HG02852 (cell line): ENCODE data around the gene LPAR6.
"Not testable (repeated sequence)": the region's sequence is repeated elsewhere in the genome, so short reads cannot be mapped to it uniquely, and the experiment has no call there.

ENCODE experiments used
- ATAC-seq: cut with Tn5 transposase; IDR thresholded peaks from one replicate; pipeline ENCODE4 v1.9.1; 2021; ENCODE audit warnings: mild to moderate bottlenecking, moderate library complexity; ENCODE audit not compliant: unreplicated experiment

LPAR6 gene, protein sequence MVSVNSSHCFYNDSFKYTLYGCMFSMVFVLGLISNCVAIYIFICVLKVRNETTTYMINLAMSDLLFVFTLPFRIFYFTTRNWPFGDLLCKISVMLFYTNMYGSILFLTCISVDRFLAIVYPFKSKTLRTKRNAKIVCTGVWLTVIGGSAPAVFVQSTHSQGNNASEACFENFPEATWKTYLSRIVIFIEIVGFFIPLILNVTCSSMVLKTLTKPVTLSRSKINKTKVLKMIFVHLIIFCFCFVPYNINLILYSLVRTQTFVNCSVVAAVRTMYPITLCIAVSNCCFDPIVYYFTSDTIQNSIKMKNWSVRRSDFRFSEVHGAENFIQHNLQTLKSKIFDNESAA

DNA sequence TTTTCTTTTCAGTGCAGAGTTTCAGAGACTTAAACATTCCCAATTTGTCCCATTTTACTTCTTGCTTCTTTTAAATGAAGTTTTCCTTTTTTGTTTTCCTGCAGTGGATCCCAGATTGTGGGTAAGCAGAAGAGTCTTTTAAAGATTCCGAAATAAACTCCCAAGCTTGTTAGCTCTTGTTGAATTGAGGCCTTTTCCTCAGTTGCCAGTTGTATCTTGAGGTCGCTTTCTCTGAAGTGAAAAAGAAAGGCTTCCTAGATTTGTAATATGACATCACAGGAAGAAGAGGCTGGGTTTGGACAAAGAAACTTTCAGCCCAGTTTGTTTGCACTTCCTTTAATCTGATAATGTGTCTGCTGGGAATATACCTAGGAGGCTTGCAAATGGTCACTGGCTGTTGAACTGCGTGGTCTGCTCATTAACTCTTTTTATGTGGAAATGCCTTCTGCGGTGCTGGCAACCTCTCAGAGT is at the start of gene LPAR6:
TSS of gene LPAR6 (minus strand) at position 233 of the 471 bp plus-strand sequence. CDS start 690 bp downstream, outside the sequence.
- ATAC-seq = no peak

- ATAC-seq = no peak
Measured at GRCh38 chr13:48457578-48458242, 44.8 kb upstream of the LPAR6 start.

DNA sequence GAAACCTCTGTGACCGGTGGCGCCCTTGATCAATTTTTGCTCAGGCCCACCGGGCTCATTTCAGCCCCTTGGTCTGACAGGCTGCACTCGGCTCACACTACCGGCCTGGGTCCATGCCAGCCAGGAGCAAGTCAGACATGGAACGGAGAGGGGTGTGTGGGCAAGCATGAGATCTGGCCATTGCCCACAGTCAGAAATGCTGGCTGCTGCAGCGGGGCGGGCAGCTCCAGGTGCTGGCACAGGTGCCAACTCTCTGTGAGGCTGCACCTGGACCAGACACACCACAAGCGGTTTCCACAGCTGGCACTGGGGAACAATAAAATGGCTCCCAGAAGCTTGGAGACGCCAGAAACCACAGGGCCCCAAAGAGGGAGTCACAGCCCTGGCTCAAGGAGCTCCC is 43.6 kb upstream of the LPAR6 start:
- ATAC-seq = no peak

DNA sequence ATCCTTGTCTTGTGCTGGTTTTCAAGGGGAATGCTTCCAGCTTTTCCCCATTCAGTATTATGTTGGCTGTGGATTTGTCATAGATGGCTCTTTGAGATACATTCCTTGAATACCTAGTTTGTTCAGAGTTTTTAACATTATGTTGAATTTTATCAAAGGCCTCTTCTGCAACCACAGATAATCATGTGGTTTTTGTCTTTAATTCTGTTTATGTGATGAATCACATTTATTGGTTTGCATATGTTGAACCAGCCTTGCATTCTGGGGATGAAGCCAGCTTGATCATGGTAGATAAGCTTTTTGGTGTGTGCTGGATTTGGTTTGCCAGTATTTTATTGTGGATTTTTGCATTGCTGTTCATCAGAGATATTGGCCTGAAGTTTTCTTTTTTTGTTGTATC is 38.3 kb upstream of the LPAR6 start:
- not testable (repeated sequence) for ATAC-seq

DNA sequence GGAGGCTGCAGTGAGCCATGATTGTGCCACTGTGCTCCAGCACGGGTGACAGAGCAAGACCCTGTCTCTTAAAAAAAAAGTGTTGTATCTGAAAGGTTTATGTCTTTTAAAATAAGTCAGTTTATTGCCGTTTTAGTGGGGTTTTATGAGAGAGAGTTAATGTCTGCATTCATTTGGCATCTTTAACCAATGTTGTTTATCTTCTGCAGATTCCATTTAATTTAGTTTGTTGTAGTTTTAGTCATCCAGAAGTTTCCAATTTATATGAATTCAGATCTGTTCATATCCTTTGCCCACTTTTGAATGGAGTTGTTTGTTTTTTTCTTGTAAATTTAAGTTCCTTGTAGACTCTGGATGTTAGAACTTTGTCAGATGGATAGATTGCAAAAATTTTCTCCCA is 36.7 kb upstream of the LPAR6 start:
- ATAC-seq = no peak

- ATAC-seq = no peak
Measured at GRCh38 chr13:48448959-48449614, 36.2 kb upstream of the LPAR6 start.

DNA sequence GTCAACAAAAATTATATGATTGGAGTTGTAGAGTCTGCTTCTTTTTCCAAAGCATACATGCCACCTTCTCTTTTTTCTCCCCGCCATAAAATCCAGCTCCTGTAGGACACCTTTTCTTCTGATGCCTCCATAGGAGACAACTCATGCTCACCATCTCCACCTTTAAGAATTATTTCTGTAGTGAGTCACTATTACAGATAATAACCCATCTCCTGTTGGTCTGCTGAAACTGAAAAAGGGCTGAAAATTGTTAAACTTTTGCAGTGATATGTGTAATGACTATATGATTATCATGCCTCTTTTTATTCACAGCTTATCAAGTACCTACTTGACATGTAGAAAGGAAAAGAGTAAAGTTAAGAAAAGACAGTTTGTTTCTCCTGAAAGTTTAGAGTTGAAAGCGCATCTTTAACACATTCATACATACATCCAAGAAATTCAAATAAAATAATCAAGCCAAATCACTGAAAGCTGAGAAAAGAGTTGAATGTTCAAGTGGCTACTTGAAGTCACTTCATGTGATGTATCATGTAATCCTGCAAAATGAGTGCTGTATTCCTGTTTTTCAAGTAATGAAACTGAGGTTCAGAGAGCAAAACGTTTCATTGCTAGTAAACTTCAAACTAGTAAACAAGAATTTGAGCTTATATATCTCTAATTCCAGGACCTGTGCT is 35.5 kb upstream of the LPAR6 start:
- no peak for ATAC-seq

GRCh38 chr13:48446464-48446863 is 33.6 kb upstream of the LPAR6 start:
- ATAC-seq = no peak

DNA sequence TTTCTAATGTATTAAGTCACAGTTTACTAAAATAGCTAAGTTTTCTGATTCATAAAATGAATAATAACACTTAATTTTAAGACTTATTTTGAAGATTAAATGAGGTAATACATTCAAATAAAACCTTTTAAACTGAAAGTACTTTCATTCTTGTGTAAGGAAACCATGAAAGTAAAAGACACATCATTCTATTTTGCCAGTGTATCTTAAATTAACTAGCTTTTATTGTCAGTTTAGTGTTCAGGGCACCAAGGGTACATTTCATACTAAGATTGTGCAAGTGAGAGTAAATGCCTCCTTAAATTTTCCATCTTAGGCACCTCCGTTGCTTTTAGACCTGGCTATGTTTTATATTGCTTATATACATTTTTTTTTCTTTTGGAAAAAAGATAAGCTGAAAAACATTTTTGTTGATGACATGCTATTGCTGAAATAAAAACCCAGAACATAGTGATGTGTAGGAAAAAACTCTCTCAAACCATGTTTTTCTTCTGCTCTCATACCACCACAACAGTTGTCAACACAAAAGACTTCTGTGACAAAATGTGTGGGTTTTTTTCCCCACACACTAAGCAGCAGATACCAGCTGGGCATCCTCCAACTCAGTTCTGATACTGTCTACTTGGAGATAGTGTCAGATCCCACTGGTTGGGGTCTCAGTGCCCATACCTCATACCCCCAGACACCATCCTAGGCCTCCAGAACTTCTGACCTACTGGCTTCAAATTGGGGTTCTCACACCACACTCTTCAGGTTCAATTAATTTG is 30.7 kb upstream of the LPAR6 start:
- ATAC-seq = no peak

GRCh38 chr13:48437371-48437770 is 24.5 kb upstream of the LPAR6 start:
- no peak for ATAC-seq

GRCh38 chr13:48436661-48437288 is 23.9 kb upstream of the LPAR6 start:
- no peak for ATAC-seq

GRCh38 chr13:48434200-48434599 is 21.3 kb upstream of the LPAR6 start:
- ATAC-seq = no peak

DNA sequence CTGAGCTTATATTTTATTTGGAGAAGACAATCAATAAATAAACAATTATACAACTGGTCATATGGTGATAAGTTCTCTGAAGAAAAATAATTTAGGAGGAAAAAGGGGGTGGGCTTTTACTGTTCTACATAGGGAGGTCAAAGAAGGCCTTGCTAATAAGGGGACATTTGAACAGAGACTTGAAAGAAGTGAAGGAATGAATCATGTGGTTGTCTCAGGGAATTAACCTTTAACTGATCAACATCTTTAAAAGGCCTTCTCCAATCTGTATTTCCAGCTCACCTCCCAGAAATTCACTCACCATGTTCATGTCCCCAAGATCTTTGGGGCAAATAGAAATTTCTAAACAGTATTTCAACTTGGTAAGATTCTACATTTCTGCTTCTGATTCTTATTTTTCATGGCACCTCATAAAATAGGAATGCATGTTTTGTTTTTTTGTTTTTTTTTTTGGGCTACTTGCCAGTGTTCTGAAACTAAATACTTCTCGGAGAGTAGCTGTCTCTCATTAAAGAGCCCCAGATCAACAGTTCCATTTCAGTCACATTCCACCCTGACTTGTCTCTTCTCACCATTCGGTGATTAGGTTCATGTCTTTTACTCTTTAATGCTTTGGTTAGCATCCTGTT is 19.2 kb upstream of the LPAR6 start:
- no peak for ATAC-seq

DNA sequence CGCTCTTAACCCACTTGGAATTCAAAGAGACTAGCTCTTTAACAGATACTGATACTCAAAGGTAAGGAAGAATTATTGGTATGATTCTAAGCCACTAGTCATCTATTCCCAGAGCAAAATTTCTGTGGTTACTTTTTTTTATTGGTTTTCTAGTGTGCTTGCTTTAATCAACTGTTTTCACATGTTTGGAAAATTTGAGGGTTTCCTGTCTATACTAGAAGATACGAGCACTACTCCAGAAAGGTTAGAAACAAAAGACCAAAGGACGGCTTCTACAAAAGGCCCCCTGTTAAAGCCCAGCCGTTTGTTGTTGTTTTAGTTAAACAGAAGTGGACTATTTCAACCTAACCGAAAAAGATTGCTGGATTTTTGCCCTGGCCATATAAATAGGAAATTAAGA is 18.5 kb upstream of the LPAR6 start:
- ATAC-seq = no peak

DNA sequence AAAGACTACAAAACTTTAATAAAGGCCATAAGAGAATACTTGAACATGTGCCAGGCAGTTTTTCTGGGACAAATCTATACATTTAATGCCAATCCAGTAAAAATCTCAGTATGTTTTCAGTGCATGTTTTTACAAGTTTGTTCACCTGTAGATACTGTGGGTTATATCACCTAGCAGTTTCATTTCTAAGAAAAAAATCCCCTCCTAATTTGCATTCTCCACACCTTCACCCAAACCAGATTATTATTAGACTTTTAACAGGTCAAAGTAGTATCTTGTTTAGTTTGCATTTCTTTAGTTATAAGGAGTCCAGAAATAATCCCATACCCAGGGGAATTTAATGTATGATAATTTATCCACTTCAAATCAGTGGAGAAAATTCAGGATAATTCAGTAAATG is 17.0 kb upstream of the LPAR6 start:
- no peak for ATAC-seq

- ATAC-seq = no peak
Measured at GRCh38 chr13:48429036-48429435, 16.1 kb upstream of the LPAR6 start.

GRCh38 chr13:48426755-48427298 is 13.9 kb upstream of the LPAR6 start:
- ATAC-seq = not testable (repeated sequence)

GRCh38 chr13:48426052-48426451 is 13.1 kb upstream of the LPAR6 start:
- no peak for ATAC-seq

- no peak for ATAC-seq
Measured at GRCh38 chr13:48424212-48424611, 11.3 kb upstream of the LPAR6 start.
